Measurements from ENCODE around the gene SLC6A14. TPM values are rescaled to one million over a fixed set of nuclear protein-coding genes. Genes with fewer than 3 reads are reported as not detected.

SLC6A14 gene, protein sequence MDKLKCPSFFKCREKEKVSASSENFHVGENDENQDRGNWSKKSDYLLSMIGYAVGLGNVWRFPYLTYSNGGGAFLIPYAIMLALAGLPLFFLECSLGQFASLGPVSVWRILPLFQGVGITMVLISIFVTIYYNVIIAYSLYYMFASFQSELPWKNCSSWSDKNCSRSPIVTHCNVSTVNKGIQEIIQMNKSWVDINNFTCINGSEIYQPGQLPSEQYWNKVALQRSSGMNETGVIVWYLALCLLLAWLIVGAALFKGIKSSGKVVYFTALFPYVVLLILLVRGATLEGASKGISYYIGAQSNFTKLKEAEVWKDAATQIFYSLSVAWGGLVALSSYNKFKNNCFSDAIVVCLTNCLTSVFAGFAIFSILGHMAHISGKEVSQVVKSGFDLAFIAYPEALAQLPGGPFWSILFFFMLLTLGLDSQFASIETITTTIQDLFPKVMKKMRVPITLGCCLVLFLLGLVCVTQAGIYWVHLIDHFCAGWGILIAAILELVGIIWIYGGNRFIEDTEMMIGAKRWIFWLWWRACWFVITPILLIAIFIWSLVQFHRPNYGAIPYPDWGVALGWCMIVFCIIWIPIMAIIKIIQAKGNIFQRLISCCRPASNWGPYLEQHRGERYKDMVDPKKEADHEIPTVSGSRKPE
- not detected in 2 replicates for total RNA-seq (2014; rRNA removed; shearing (Covaris generic))
- polyA plus RNA-seq (2016; fragmentation: Nextera tagmentation; extraction: Ambion mirVana), result not detected in 2 replicates
- long read RNA-seq, result 0 reads

DNA sequence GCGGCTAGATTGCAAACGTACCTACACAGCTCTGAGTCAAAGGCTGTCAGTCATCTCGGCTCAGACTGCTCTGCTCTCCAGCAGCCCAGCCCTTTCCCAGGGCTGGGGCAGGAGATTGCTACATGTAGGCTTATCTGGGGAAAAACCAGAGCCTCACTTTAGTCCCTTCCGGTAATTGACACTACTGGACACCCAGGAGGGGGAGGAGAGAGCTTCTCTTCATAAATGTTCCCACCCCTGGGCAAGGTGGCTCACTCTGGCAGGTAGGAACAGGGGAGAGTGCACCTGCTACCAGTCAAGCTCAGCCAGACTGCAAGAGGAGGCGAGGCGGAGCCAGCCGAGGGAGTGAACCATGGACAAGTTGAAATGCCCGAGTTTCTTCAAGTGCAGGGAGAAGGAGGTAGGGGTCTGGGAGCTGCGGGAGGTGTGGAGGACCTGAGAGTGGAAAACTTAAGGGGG, at the start of gene SLC6A14:
Gene SLC6A14 (plus strand): TSS at position 249 of the 459 bp plus-strand sequence. CDS start 104 bp downstream, at position 353.
- no peaks in the 10 kb centered on the region for H3K27me3 Mint-ChIP-seq (ENCODE audit: insufficient read depth, low read depth, poor library complexity)
- no peak for DNase-seq (ENCODE audit: low spot score)
- Histone ChIP-seq H3K4me3 (no peak within 1 kb of the TSS), H3K27me3 (ENCODE audit: insufficient read depth) (no peaks in the 10 kb centered on the region), H4K20me1 (replicated peaks; ENCODE audit: insufficient read depth) (no peaks in the 10 kb centered on the region), H3K36me3 (ENCODE audit: insufficient read depth) (no peaks in the 10 kb centered on the region), H3K4me2 (no peak within 1 kb of the TSS), H3K4me1 (ENCODE audit: insufficient read depth) (no peaks in the 10 kb centered on the region), H2AFZ (no peak within 1 kb of the TSS), H3K27ac (ENCODE audit: low read depth) (no peak within 1 kb of the TSS), H3F3A (replicated peaks; ENCODE audit: low read depth) (no peaks in the 10 kb centered on the region), H3K9me2 (ENCODE audit: insufficient read depth) (no peaks in the 10 kb centered on the region), H3K79me2 (replicated peaks; ENCODE audit: insufficient read depth) (no peaks in the 10 kb centered on the region)
- no peak within 1 kb of the TSS for H3K27ac Mint-ChIP-seq
- TF ChIP-seq, protein P1, sequence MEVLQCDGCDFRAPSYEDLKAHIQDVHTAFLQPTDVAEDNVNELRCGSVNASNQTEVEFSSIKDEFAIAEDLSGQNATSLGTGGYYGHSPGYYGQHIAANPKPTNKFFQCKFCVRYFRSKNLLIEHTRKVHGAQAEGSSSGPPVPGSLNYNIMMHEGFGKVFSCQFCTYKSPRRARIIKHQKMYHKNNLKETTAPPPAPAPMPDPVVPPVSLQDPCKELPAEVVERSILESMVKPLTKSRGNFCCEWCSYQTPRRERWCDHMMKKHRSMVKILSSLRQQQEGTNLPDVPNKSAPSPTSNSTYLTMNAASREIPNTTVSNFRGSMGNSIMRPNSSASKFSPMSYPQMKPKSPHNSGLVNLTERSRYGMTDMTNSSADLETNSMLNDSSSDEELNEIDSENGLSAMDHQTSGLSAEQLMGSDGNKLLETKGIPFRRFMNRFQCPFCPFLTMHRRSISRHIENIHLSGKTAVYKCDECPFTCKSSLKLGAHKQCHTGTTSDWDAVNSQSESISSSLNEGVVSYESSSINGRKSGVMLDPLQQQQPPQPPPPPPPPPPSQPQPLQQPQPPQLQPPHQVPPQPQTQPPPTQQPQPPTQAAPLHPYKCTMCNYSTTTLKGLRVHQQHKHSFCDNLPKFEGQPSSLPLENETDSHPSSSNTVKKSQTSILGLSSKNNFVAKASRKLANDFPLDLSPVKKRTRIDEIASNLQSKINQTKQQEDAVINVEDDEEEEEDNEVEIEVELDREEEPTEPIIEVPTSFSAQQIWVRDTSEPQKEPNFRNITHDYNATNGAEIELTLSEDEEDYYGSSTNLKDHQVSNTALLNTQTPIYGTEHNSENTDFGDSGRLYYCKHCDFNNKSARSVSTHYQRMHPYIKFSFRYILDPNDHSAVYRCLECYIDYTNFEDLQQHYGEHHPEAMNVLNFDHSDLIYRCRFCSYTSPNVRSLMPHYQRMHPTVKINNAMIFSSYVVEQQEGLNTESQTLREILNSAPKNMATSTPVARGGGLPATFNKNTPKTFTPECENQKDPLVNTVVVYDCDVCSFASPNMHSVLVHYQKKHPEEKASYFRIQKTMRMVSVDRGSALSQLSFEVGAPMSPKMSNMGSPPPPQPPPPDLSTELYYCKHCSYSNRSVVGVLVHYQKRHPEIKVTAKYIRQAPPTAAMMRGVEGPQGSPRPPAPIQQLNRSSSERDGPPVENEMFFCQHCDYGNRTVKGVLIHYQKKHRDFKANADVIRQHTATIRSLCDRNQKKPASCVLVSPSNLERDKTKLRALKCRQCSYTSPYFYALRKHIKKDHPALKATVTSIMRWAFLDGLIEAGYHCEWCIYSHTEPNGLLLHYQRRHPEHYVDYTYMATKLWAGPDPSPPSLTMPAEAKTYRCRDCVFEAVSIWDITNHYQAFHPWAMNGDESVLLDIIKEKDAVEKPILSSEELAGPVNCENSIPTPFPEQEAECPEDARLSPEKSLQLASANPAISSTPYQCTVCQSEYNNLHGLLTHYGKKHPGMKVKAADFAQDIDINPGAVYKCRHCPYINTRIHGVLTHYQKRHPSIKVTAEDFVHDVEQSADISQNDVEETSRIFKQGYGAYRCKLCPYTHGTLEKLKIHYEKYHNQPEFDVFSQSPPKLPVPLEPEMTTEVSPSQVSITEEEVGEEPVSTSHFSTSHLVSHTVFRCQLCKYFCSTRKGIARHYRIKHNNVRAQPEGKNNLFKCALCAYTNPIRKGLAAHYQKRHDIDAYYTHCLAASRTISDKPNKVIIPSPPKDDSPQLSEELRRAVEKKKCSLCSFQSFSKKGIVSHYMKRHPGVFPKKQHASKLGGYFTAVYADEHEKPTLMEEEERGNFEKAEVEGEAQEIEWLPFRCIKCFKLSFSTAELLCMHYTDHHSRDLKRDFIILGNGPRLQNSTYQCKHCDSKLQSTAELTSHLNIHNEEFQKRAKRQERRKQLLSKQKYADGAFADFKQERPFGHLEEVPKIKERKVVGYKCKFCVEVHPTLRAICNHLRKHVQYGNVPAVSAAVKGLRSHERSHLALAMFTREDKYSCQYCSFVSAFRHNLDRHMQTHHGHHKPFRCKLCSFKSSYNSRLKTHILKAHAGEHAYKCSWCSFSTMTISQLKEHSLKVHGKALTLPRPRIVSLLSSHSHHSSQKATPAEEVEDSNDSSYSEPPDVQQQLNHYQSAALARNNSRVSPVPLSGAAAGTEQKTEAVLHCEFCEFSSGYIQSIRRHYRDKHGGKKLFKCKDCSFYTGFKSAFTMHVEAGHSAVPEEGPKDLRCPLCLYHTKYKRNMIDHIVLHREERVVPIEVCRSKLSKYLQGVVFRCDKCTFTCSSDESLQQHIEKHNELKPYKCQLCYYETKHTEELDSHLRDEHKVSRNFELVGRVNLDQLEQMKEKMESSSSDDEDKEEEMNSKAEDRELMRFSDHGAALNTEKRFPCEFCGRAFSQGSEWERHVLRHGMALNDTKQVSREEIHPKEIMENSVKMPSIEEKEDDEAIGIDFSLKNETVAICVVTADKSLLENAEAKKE (CRISPR knock-in tag; IDR thresholded peaks at IDR 0.05), result no peak
- no peak for TF ChIP-seq JUNB (IDR thresholded peaks at IDR 0.05; ENCODE audit: unreplicated experiment)
- no peak for TF ChIP-seq NANOG (IDR thresholded peaks at IDR 0.05; ENCODE audit: borderline replicate concordance)
- TF ChIP-seq EZH2 (IDR thresholded peaks at IDR 0.05; ENCODE audit: low read depth, unreplicated experiment), result no peak
- no peak for TF ChIP-seq ZNF331 (CRISPR knock-in tag; IDR thresholded peaks at IDR 0.05; ENCODE audit: low read depth)
- no peak for TF ChIP-seq CREB1 (CRISPR knock-in tag; IDR thresholded peaks at IDR 0.05; ENCODE audit: low read depth)
- no peak for TF ChIP-seq CTCF (conservative IDR thresholded peaks at IDR 0.05; ENCODE audit: low read depth in 2 of 2)
- no peak within 1 kb of the TSS for H3K4me3 Mint-ChIP-seq
- no peaks in the 10 kb centered on the region; the same call in 2 of the 3 replicates for H3K9me3 Mint-ChIP-seq
- H3K36me3 Mint-ChIP-seq (ENCODE audit: low read depth), result no peaks in the 10 kb centered on the region
- no peaks in the 10 kb centered on the region for H3K4me1 Mint-ChIP-seq
- ATAC-seq, result no peak

Data from GM23338 (cell line).